ENCODE measurements around the gene RAB40B.

- TF ChIP-seq CTCF (IDR thresholded peaks at IDR 0.05; ENCODE audit: low read depth, low read length): no peak
- no peak for TF ChIP-seq EZH2phosphoT487 (IDR thresholded peaks at IDR 0.05; ENCODE audit: low read depth)
Measured at GRCh38 chr17:82631544-82631943, 67.0 kb downstream of the RAB40B start.
